ENCODE results near the gene C17orf107.

C17orf107 gene

GRCh38 chr17:4937553-4937952 lies 38.2 kb downstream of the C17orf107 start:
- no peak for DNase-seq

- no peak for DNase-seq
Observed at GRCh38 chr17:4938069-4938491, 38.7 kb downstream of the C17orf107 start.

DNA sequence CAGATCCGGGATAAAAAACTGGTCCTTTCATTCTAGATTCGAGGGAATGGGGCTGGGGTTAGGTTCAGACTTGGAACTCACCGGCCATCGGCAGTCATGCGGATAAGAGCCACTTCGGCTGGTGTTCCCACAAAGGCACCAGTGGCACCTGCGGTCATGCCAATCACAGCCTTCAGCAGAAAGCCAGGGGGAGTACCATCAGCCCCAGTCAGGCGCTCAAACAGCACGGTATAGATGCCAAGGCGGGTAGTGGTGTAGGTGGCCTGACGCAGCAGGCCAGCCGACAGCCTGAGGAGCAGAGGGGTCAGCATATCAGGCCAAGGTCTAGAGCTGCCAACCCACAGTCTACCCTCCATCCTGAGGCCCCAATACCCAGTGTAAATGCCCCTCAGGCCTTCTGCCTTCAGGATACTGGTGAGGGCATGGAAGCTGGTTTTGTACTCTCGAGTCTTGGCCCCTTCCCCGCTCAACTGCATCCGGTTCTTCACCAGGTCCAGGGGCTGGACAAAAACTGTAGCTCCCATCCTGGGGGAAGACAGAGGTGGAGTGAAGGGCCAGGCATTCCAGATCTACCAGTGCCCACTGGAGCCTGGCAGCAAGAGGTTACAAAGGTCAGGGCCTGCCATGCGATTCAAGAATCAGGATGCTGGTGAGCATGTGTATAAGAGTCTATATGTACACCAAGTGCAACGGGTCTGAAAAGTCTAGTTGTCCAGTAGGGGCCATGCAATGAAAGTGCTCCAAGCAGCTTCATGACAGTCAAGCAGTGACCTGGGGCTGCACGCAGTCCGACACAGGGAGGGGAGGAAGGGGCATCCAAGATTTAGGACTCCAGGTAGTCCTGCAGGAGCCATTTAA lies 39.6 kb downstream of the C17orf107 start:
- no peak for DNase-seq

GRCh38 chr17:4939546-4939795 lies 40.1 kb downstream of the C17orf107 start:
- no peak for DNase-seq

- DNase-seq, result peak; percentile 93 to 99 (median 96)
Observed at GRCh38 chr17:4939796-4940554, 40.6 kb downstream of the C17orf107 start, which contains the start of the genes RNF167 and SLC25A11. Gene RNF167, plus strand, starts transcription at chr17:4940268. Its CDS starts 642 bp downstream, at chr17:4940910. Gene SLC25A11, minus strand, starts transcription at chr17:4940046. Its CDS starts 136 bp downstream, at chr17:4939910.

DNA sequence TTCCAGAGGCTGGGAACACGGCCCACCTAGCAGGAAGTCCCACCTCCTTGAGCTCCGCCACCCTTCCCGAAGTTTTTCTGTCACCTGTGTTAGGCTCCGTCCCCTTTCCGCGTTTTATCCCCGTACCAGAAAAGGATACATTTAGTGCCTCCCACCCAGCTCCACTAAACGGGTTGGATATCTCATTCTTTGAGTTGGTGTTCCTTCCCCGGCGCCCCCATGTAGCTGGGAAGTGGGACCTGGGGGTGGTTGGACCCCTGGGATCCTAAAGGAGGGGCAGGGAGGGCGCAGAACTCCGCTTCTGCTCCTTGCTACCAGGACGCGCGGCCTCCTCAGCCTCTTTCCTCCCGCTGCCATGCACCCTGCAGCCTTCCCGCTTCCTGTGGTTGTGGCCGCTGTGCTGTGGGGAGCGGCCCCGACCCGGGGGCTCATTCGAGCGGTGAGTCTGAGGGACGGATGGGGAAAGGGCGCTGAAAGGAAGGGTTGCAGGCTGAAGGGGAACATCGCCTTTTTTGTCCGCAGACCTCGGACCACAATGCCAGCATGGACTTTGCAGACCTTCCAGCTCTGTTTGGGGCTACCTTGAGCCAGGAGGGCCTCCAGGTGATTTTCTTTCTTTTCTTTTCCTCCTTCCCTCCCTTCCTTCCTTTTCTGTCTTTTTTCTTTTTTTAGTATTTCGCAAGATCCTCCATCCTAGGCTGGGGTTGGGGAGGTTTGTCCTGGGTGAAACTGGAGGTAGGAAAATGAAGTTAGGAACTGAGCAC lies 41.4 kb downstream of the C17orf107 start:
- peak in 4 of 6 experiments; percentile 12 to 61 (median 32) for DNase-seq

DNA sequence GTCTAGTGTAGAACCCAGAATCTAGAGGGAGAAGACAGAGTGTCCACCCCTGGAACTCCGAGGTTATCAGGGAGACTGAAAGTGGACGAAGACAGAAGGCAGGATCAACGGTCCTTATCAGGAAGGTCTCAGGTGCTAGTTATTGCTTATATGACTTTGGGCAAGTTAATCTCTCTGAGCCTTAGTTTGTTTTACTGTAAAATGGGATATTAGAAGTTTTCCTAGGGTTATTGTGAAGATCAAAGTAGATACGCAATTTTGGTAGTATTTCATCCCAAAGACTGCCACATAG lies 41.9 kb downstream of the C17orf107 start:
- no peak for DNase-seq

GRCh38 chr17:4942760-4943508 lies 43.6 kb downstream of the C17orf107 start:
- DNase-seq, result no peak

- peak in 4 of 6 experiments; percentile 49 to 67 (median 60) for DNase-seq
Observed at GRCh38 chr17:4944163-4944553, 44.8 kb downstream of the C17orf107 start.

DNA sequence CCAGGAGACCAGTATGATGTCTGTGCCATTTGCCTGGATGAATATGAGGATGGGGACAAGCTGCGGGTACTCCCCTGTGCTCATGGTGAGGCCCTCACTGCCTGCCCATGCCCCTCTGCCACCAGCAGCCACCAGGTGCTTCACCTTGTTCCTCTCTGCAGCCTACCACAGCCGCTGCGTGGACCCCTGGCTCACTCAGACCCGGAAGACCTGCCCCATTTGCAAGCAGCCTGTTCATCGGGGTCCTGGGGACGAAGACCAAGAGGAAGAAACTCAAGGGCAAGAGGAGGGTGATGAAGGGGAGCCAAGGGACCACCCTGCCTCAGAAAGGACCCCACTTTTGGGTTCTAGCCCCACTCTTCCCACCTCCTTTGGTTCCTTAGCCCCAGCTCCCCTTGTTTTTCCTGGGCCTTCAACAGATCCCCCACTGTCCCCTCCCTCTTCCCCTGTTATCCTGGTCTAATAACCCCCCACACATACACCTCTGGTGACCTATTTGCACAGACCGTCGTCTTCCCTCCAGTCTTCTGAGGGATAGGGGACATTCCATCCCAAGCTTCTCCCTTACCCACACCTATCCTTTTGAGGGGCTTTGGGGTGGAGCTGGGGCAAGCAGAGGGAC lies 45.3 kb downstream of the C17orf107 start:
- peak in 2 of 6 experiments; percentile 12 to 18 for DNase-seq

DNA sequence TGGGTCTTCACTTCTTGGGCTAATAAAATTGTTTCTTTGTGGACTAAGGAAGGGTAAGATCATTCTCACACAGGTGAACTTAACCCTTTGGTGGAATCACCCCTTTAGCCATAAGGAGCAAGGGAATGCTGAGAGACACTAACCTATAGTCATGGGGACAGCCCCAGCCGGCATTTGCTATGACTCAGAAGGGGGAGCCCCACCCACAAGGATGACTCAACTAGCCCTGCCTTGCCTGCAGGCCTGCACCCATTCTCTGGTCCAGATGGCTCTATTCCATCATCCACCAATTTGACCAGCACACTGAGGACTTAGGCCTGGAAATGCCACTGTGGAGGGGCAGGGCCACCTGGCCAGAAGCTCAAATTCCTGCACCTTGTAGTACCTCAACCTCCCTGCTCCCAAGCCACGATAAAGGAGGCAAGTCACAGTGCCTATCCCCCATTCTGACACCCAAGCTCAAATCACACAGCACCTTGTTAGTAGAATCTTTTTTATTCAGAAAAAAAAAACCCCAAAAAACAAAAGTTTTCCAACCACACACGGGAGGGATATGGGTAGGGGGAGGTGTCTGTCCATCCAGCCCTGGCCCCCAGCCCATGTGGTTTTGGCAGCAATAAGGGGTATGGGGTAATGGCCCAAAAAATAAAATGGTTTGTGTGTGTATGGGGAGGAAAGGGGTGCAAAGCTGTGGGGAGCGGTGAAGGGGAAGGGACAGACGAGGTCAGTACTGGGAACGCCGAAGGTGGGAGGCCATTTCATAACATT lies 46.0 kb downstream of the C17orf107 start:
- DNase-seq, result peak in 5 of 6 experiments; percentile 21 to 52 (median 37)

DNA sequence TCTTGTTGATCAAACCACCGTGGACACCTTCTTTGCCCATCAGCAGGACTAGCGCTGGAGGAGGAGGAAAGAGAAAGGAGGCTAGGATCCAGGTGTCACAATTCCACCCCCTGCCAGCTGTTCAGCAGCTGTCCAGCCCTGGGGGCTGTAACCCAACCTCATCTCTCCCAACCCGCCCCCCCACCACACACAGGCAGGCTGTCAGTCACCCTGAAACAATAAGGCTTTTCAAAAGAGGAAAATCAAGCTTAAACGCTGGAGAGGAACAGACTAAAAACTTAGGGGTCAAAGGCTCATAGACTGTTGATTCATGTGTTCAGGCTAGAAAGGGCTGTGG lies 46.6 kb downstream of the C17orf107 start:
- DNase-seq, result no peak

- peak in 1 of 6 experiments; percentile 41 for DNase-seq
Observed at GRCh38 chr17:4946312-4946976, 47.1 kb downstream of the C17orf107 start.

DNA sequence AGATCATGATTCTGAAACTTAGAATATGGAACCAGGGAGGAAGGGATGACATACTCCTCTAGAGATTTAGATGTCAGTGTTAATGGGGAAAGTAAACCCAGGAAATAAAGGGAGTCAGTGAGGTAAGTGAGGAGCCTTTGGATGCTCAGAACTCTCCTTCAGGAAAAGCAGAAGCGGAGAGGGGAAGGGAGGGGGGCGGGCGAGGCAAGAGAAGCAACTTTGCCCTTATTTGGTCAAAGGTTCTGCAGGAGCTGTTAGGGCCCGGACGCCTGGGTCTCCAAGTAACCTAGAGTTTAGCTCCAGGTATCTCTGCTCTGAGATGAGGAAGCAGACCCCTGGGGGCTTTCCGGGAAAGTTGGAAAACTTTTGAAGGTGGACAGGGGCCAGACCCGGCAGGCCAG lies 47.7 kb downstream of the C17orf107 start:
- DNase-seq, result peak in 3 of 6 experiments; percentile 33 to 54 (median 48)

GRCh38 chr17:4947411-4948165 lies 48.3 kb downstream of the C17orf107 start:
- DNase-seq, result peak; percentile 49 to 81 (median 62)

DNA sequence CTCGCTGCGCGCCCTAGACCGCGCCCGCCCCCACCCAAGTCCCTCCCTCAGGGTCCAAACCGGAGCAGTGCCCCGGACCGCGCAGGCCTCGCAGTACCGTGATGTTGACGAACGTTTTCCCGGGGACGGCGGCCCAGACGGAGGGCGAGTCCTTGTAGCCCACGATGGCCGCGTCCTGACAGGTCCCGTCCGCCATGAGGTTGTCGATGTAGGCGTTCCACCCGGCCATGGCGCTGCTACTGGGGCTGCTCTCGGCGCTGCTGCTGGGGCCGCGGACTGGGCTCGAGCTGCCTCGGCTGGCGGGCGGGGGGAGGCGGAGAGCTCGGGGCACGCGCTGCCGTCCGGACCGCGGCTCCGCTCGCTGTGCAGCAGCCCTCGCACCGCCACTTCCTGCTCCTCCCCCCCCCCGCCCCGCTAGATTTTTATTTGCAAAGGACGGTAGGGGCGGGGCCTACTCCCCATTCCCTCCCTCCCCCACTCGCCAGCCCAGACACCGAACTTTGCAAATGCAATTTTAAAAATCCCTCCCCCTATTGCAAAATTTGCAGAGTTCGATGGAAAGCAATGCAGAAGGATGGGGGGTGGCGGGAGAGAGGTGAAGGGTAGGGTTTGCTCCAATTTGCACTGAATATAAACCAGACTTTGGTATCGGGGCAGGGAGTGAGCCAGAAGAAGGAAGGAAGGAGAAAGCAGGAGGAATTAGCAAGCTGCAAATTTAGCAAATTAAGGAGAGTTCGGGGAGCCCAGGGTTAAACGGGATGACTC lies 49.0 kb downstream of the C17orf107 start, which contains the start of gene PFN1:
Gene PFN1, minus strand, starts transcription at position 365 of the 765 bp plus-strand sequence. Its CDS starts 136 bp downstream, at position 229.
- DNase-seq, result peak; percentile 75 to 93 (median 90)

DNA sequence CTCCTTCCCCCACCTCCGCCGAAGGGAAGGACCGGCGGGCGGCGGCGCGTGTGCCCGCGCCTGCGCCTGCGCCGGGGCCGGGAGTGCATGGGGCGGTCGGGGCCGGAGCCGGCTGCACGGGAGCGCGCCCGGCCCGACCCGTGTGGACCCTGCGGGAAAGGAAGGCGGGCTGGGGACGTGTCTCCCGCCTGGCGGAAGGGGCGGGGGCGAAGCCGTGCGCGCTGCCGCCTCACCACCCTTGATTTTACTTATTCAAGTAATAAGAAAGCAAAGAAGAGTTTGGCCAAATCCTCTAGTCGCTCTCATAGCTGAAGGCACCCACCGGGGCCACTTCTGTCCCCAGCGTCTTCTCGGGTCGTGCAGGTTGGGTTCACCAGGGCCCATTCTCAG lies 49.6 kb downstream of the C17orf107 start:
- DNase-seq, result peak; percentile 60 to 89 (median 77)

DNA sequence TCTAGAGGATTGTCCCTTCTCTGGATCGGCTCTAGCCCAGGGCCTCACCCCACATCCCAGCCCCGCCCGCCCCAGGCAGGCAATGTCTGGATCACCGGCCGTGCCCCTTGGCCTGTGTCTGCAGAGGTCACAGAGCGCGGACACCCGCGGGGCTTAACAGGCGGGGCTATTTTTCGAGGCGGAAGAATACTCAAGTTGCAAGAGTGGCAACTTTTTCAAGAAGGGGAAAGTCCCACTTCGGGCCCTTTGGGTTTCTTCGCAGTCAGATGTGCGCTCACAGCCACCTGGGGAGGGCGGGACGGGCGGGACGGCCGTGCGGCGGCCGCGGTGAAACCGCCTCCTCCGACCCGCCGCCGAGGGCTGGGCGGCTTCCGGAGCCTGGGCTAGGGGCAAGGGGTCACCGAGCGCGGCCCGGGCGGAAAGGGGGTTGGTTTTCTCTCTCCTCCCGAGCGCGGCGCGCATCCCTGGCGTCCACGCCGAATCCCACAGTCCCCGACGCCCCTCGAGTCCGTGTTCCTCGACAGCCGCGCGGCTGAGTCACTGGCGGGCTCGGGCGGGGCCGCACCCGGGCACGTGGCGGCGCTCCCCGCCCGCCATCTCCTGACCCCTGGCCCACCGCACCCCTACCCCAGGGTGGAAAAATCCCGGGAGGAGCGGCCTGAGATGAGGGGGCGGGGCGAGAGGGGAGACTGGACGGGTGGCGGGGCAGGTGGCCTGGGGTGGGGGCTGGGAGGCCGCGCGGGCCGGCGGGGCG lies 50.2 kb downstream of the C17orf107 start:
- peak; percentile 70 to 89 (median 79) for DNase-seq
